Activated naive CD4-positive, alpha-beta T cell treated with anti-CD3 and anti-CD28 coated beads for 36 hours (primary cell): Measurements from ENCODE around the gene ZNF582. TPM values are rescaled to one million over a fixed set of nuclear protein-coding genes. Genes with fewer than 3 reads are reported as not detected.

Source experiments
- CTCF ChIA-PET: fragments of 350-600 bp; sonication (Branson Sonifier 250); formaldehyde crosslinking; loops from one replicate; lab custom pipeline; 2021; ENCODE audit warnings: antibody characterized with exemption; lab: Charles Lee
- DNase-seq: peaks from one replicate; pipeline ENCODE4 v3.0.0-alpha.2; 2020
- H3K27ac Mint-ChIP-seq: one replicate; pipeline ENCODE4 v1.8.0; 2021; ENCODE audit warnings: mild to moderate bottlenecking, mixed read lengths
- H3K27me3 Mint-ChIP-seq: one replicate; pipeline ENCODE4 v1.8.0; 2021; ENCODE audit warnings: low read depth, mixed read lengths
- H3K36me3 Mint-ChIP-seq: one replicate; pipeline ENCODE4 v1.8.0; 2021; ENCODE audit warnings: low read depth, mixed read lengths
- H3K4me1 Mint-ChIP-seq: one replicate; pipeline ENCODE4 v1.8.0; 2021; ENCODE audit warnings: low read depth, mixed read lengths
- H3K4me3 Mint-ChIP-seq: one replicate; pipeline ENCODE4 v1.8.0; 2021; ENCODE audit warnings: mild to moderate bottlenecking, moderate library complexity, mixed read lengths
- H3K9me3 Mint-ChIP-seq: one replicate; pipeline ENCODE4 v1.8.0; 2021; ENCODE audit warnings: mixed read lengths
- intact Hi-C: fragments of 100-400 bp; cut with micrococcal nuclease; formaldehyde crosslinking; loops from one replicate; pipeline ENCODE4 v1.15.1; 2023
- total RNA-seq, 2 experiments: library from RNA; stranded (reverse); gene quantifications; one replicate each; pipeline ENCODE4 v1.2.3, GENCODE V29; 2021

The ZNF582 gene
- total RNA-seq, result 1 to 10 TPM; 1.1 to 2.2 TPM

- Mint-ChIP-seq H3K9me3 (peaks cover 55% of the 10 kb centered on the region), H3K4me3 (peak within 1 kb of the TSS; percentile 87), H3K4me1 (peaks cover 12% of the 10 kb centered on the region), H3K27me3 (no peaks in the 10 kb centered on the region), H3K27ac (peak within 1 kb of the TSS; percentile 92), H3K36me3 (peaks cover 66% of the 10 kb centered on the region)
- DNase-seq, result peak; percentile 96
- intact Hi-C loops, result loop anchor here (1.0 to 10.0 kb wide), 6 partner anchors 10 to 1389 kb away; partner anchors contain the start of genes ZFP28, ZNF71 and ZNF835
- CTCF ChIA-PET, result interaction anchor here (0.6 kb wide), 1 partner anchor 793 kb away, joined by 4 read pairs; no protein-coding TSS in a partner anchor
Observed at GRCh38 chr19:56393119-56394012, at the start of gene ZNF582. TSS of gene ZNF582 (minus strand) at chr19:56393534. CDS start at chr19:56391752, 1,782 bp downstream.

GRCh38 chr19:56441206-56441792 is 48.0 kb upstream of the ZNF582 start:
- peaks cover 29% of the 10 kb centered on the region for H3K36me3 Mint-ChIP-seq
- DNase-seq, result no peak
- no peak overlapping the region for H3K27ac Mint-ChIP-seq
- intact Hi-C loops, result no loop called here
- H3K4me1 Mint-ChIP-seq, result no peaks in the 10 kb centered on the region
- CTCF ChIA-PET, result no interaction called here
- H3K4me3 Mint-ChIP-seq, result no peak overlapping the region
- H3K27me3 Mint-ChIP-seq, result no peaks in the 10 kb centered on the region
- H3K9me3 Mint-ChIP-seq, result peaks cover 52% of the 10 kb centered on the region

GRCh38 chr19:56423985-56424353 is 30.6 kb upstream of the ZNF582 start:
- Mint-ChIP-seq H3K4me3 (no peak overlapping the region), H3K27me3 (no peaks in the 10 kb centered on the region), H3K9me3 (peaks cover 81% of the 10 kb centered on the region), H3K36me3 (peaks cover 65% of the 10 kb centered on the region), H3K27ac (no peak overlapping the region), H3K4me1 (no peaks in the 10 kb centered on the region)
- CTCF ChIA-PET, result no interaction called here
- DNase-seq, result no peak
- intact Hi-C loops, result no loop called here

GRCh38 chr19:56423276-56423984 is 30.1 kb upstream of the ZNF582 start:
- Mint-ChIP-seq H3K4me1 (no peaks in the 10 kb centered on the region), H3K36me3 (peaks cover 71% of the 10 kb centered on the region), H3K4me3 (no peak overlapping the region), H3K27me3 (no peaks in the 10 kb centered on the region), H3K9me3 (peaks cover 84% of the 10 kb centered on the region), H3K27ac (no peak overlapping the region)
- CTCF ChIA-PET, result interaction anchor here (0.6 kb wide), 1 partner anchor 1448 kb away, joined by 3 read pairs; no protein-coding TSS in a partner anchor
- intact Hi-C loops, result no loop called here
- DNase-seq, result no peak

GRCh38 chr19:56405062-56405461 is 11.7 kb upstream of the ZNF582 start:
- intact Hi-C loops, result loop anchor here (10.0 kb wide), 1 partner anchor 160 kb away; the partner anchor contains the start of gene ZNF470
- H3K9me3 Mint-ChIP-seq, result peaks cover 61% of the 10 kb centered on the region

GRCh38 chr19:56404705-56405056 is 11.3 kb upstream of the ZNF582 start:
- CTCF ChIA-PET, result no interaction called here
- Mint-ChIP-seq H3K4me3 (peak overlapping the region; percentile 85), H3K4me1 (peaks cover 32% of the 10 kb centered on the region), H3K27ac (peak overlapping the region; percentile 71), H3K36me3 (peaks cover 73% of the 10 kb centered on the region), H3K9me3 (peaks cover 61% of the 10 kb centered on the region), H3K27me3 (no peaks in the 10 kb centered on the region)
- peak; percentile 10 for DNase-seq
- intact Hi-C loops, result loop anchor here (5.0 to 10.0 kb wide), 2 partner anchors 160 to 1073 kb away; partner anchors contain the start of genes ZNF470 and ZNF772

More at GRCh38 chr19:56405062-56405461, 11.7 kb upstream of the ZNF582 start:
- H3K36me3 Mint-ChIP-seq, result peaks cover 76% of the 10 kb centered on the region
- CTCF ChIA-PET, result no interaction called here
- H3K27me3 Mint-ChIP-seq, result no peaks in the 10 kb centered on the region
- no peak overlapping the region for H3K27ac Mint-ChIP-seq
- peaks cover 32% of the 10 kb centered on the region for H3K4me1 Mint-ChIP-seq
- H3K4me3 Mint-ChIP-seq, result peak overlapping the region; percentile 85
- peak; percentile 12 for DNase-seq

- intact Hi-C loops, result loop anchor here (1.0 to 10.0 kb wide), 4 partner anchors 11 to 1073 kb away; partner anchors contain the start of genes ZFP28, ZNF470, ZNF582 and ZNF772
- DNase-seq, result peak; percentile 88
- peak within 1 kb of the TSS; percentile 96 for H3K27ac Mint-ChIP-seq
- CTCF ChIA-PET, result no interaction called here
- peak within 1 kb of the TSS; percentile 85 for H3K4me3 Mint-ChIP-seq
- peaks cover 66% of the 10 kb centered on the region for H3K9me3 Mint-ChIP-seq
- no peaks in the 10 kb centered on the region for H3K27me3 Mint-ChIP-seq
- H3K4me1 Mint-ChIP-seq, result peaks cover 32% of the 10 kb centered on the region
- peaks cover 74% of the 10 kb centered on the region for H3K36me3 Mint-ChIP-seq
Observed at GRCh38 chr19:56403764-56404704, 10.7 kb upstream of the ZNF582 start, which contains the start of gene ZNF583. TSS of gene ZNF583 (plus strand) at chr19:56404332. CDS start at chr19:56407115, 2,783 bp downstream.

- H3K27ac Mint-ChIP-seq, result peak overlapping the region; percentile 96
- peaks cover 32% of the 10 kb centered on the region for H3K4me1 Mint-ChIP-seq
- CTCF ChIA-PET, result no interaction called here
- H3K36me3 Mint-ChIP-seq, result peaks cover 74% of the 10 kb centered on the region
- peak; percentile 15 for DNase-seq
- no peaks in the 10 kb centered on the region for H3K27me3 Mint-ChIP-seq
- peaks cover 66% of the 10 kb centered on the region for H3K9me3 Mint-ChIP-seq
- intact Hi-C loops, result loop anchor here (1.0 to 10.0 kb wide), 4 partner anchors 10 to 1074 kb away; partner anchors contain the start of genes ZFP28, ZNF470, ZNF582 and ZNF772
- H3K4me3 Mint-ChIP-seq, result peak overlapping the region; percentile 85
Observed at GRCh38 chr19:56403261-56403660, 9.9 kb upstream of the ZNF582 start.

- Mint-ChIP-seq H3K36me3 (peaks cover 70% of the 10 kb centered on the region), H3K4me1 (peaks cover 26% of the 10 kb centered on the region), H3K27me3 (no peaks in the 10 kb centered on the region), H3K9me3 (peaks cover 61% of the 10 kb centered on the region), H3K27ac (no peak overlapping the region), H3K4me3 (no peak overlapping the region)
- DNase-seq, result no peak
- CTCF ChIA-PET, result no interaction called here
- intact Hi-C loops, result loop anchor here (5.0 to 10.0 kb wide), 2 partner anchors 164 to 1077 kb away; partner anchors contain the start of genes ZNF470 and ZNF772
Observed at GRCh38 chr19:56400485-56400884, 7.2 kb upstream of the ZNF582 start.

GRCh38 chr19:56398809-56399208 is 5.5 kb upstream of the ZNF582 start:
- Mint-ChIP-seq H3K36me3 (peaks cover 69% of the 10 kb centered on the region), H3K4me3 (no peak overlapping the region), H3K4me1 (peaks cover 18% of the 10 kb centered on the region), H3K9me3 (peaks cover 62% of the 10 kb centered on the region), H3K27ac (no peak overlapping the region), H3K27me3 (no peaks in the 10 kb centered on the region)
- intact Hi-C loops, result loop anchor here (10.0 kb wide), 1 partner anchor 1394 kb away; no protein-coding TSS in a partner anchor
- CTCF ChIA-PET, result no interaction called here
- DNase-seq, result no peak
